HEK293T (cell line): Measurements from ENCODE around the gene TMEFF2.

ENCODE experiments used
- CTCF ChIA-PET: fragments of 350-600 bp; formaldehyde crosslinking; extraction: SDS; loops from one replicate; lab custom pipeline; 2021; ENCODE audit warnings: antibody characterized with exemption, inconsistent platforms; lab: Yijun Ruan, JAX
- POLR2A ChIA-PET: fragments of 350-600 bp; formaldehyde crosslinking; extraction: SDS; loops from one replicate; lab custom pipeline; 2020; ENCODE audit warnings: antibody characterized with exemption, inconsistent platforms; lab: Yijun Ruan, JAX
- DNase-seq: peaks from one replicate; pipeline ENCODE4 v3.0.0; 2012; ENCODE audit warnings: mixed read lengths; ENCODE audit errors: extremely low spot score
- ARNT ChIP-seq: fragments of 450-650 bp; IDR thresholded peaks from 2 replicates; pipeline ENCODE4 v1.6.1; 2017; ENCODE audit warnings: mild to moderate bottlenecking
- BHLHE40 ChIP-seq: fragments of 450-650 bp; IDR thresholded peaks from 2 replicates; pipeline ENCODE4 v1.6.1; 2016; ENCODE audit warnings: mild to moderate bottlenecking, moderate library complexity, borderline replicate concordance
- CTBP1 ChIP-seq: fragments of 450-650 bp; IDR thresholded peaks from 2 replicates; pipeline ENCODE4 v1.6.1; 2016; ENCODE audit warnings: borderline replicate concordance
- ELF4 ChIP-seq: fragments of 450-650 bp; IDR thresholded peaks from 2 replicates; pipeline ENCODE4 v1.6.1; 2017; ENCODE audit warnings: antibody characterized with exemption
- FOXA1 ChIP-seq: fragments of 450-650 bp; IDR thresholded peaks from 2 replicates; pipeline ENCODE4 v1.6.1; 2016; ENCODE audit warnings: mild to moderate bottlenecking
- FOXK2 ChIP-seq: fragments of 450-650 bp; IDR thresholded peaks from 2 replicates; pipeline ENCODE4 v1.6.1; 2016; ENCODE audit warnings: mild to moderate bottlenecking
- FOXM1 ChIP-seq: fragments of 450-650 bp; IDR thresholded peaks from 2 replicates; pipeline ENCODE4 v1.6.1; 2017; ENCODE audit warnings: mild to moderate bottlenecking, borderline replicate concordance
- HDGF ChIP-seq: fragments of 450-650 bp; IDR thresholded peaks from 2 replicates; pipeline ENCODE4 v1.6.1; 2017; ENCODE audit warnings: antibody characterized with exemption, borderline replicate concordance
- L3MBTL2 ChIP-seq: fragments of 450-650 bp; conservative IDR thresholded peaks from 2 replicates; pipeline ENCODE4 v1.6.1; 2016; ENCODE audit warnings: mild to moderate bottlenecking
- LEF1 ChIP-seq: fragments of 450-650 bp; IDR thresholded peaks from 2 replicates; pipeline ENCODE4 v1.6.1; 2017; ENCODE audit warnings: mild to moderate bottlenecking, borderline replicate concordance
- NFRKB ChIP-seq: fragments of 450-650 bp; IDR thresholded peaks from 2 replicates; pipeline ENCODE4 v1.6.1; 2016; ENCODE audit warnings: mild to moderate bottlenecking, moderate library complexity
- SP1 ChIP-seq: fragments of 450-650 bp; IDR thresholded peaks from 2 replicates; pipeline ENCODE4 v1.6.1; 2017
- SUZ12 ChIP-seq: fragments of 450-650 bp; IDR thresholded peaks from 2 replicates; pipeline ENCODE4 v1.6.1; 2016; ENCODE audit warnings: mild to moderate bottlenecking
- TARDBP ChIP-seq: fragments of 450-650 bp; IDR thresholded peaks from 2 replicates; pipeline ENCODE4 v1.6.1; 2016
- TF ChIP-seq, protein P1 (sequence below): fragments of 450-650 bp; IDR thresholded peaks from 2 replicates; pipeline ENCODE4 v1.6.1; 2016

The TMEFF2 gene

DNA sequence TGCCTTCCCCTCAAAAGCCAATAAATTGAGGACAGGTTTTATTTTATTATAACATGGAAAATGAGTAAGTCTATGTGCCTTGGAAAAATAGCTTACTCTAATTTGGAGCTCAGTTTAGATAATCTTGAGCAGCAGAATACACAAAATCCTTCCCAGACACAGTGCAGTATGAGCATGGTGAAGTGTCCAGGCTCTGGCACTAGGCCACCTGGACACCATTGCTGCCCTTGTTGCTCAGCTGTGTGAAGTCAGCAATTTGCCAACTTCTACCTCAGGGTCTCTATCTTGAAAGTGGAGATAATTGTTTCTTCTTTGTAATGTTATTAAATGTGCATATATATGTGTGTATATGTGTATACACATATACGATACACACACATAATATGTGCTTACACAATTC is 242.9 kb downstream of the TMEFF2 start:
- no peak for DNase-seq
- ChIA-PET CTCF (interaction anchor here (0.7 kb wide), 1 partner anchor 17 kb away, joined by 3 read pairs; no protein-coding TSS in a partner anchor), POLR2A (no interaction called here)
- TF ChIP-seq FOXK2, result no peak
- no peak for TF ChIP-seq NFRKB
- no peak for TF ChIP-seq LEF1
- no peak for TF ChIP-seq ARNT
- no peak for TF ChIP-seq SUZ12
- no peak for TF ChIP-seq SP1
- no peak for TF ChIP-seq BHLHE40
- no peak for TF ChIP-seq L3MBTL2
- TF ChIP-seq FOXA1, result no peak
- no peak for TF ChIP-seq CTBP1
- no peak for TF ChIP-seq ELF4

DNA sequence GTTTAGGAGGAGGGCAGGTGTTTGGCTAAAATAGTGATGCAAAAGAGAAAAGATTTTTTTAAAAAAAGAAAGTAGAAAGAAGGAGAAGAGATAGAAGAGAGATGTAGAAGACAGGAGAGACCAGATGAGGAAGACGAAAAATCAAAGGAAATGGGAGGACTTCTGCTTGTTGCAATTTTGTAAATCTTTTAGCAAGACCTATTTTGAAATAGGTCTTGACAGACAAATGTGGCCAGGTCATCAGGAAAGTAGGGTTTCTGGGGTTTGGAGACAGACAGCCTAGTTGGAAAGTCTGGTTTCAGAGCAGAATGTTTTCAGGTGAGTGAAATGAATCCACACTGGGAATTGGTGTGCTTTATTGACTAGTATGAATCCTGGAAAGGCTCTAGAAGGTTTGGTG is 243.4 kb downstream of the TMEFF2 start:
- no peak for TF ChIP-seq SP1
- DNase-seq, result no peak
- ChIA-PET CTCF (interaction anchor here (0.7 kb wide), 1 partner anchor 16 kb away, joined by 3 read pairs; no protein-coding TSS in a partner anchor), POLR2A (no interaction called here)

DNA sequence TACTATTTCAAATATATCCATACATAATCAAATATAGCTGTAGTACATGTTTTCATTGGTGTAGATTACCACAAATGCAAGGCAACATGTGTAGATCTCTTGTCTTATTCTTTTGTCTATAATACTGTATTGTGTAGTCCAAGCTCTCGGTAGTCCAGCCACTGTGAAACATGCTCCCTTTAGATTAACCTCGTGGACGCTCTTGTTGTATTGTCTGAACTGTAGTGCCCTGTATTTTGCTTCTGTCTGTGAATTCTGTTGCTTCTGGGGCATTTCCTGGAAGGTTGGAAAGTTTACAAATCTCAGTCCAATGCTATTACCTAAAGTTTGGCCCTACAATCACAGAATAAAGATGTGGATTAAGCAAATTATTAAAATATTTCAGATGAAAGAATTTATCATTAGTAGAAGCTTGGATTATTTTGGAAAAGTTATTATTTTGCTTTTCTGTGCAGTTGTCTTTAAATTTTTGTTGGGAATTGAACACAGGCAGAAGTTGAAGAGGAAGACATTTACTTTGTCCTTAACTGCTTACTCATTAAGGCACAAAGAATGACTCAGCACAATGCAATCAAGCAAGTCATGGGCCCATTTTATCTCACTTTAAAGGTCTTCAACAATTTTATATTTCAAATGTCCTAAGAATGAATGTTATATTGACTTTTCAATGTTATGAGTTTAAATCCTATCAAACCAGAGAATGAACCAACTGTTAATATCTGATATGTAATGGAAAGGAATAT is 244.4 kb downstream of the TMEFF2 start:
- CTCF ChIA-PET, result no interaction called here
- POLR2A ChIA-PET, result no interaction called here
- DNase-seq, result no peak
- TF ChIP-seq BHLHE40, result no peak
- no peak for TF ChIP-seq LEF1
- TF ChIP-seq, protein P1, sequence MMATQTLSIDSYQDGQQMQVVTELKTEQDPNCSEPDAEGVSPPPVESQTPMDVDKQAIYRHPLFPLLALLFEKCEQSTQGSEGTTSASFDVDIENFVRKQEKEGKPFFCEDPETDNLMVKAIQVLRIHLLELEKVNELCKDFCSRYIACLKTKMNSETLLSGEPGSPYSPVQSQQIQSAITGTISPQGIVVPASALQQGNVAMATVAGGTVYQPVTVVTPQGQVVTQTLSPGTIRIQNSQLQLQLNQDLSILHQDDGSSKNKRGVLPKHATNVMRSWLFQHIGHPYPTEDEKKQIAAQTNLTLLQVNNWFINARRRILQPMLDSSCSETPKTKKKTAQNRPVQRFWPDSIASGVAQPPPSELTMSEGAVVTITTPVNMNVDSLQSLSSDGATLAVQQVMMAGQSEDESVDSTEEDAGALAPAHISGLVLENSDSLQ, result no peak
- TF ChIP-seq CTBP1, result no peak
- no peak for TF ChIP-seq FOXA1
- TF ChIP-seq FOXM1, result no peak
- no peak for TF ChIP-seq SUZ12
- TF ChIP-seq FOXK2, result no peak
- no peak for TF ChIP-seq ARNT

DNA sequence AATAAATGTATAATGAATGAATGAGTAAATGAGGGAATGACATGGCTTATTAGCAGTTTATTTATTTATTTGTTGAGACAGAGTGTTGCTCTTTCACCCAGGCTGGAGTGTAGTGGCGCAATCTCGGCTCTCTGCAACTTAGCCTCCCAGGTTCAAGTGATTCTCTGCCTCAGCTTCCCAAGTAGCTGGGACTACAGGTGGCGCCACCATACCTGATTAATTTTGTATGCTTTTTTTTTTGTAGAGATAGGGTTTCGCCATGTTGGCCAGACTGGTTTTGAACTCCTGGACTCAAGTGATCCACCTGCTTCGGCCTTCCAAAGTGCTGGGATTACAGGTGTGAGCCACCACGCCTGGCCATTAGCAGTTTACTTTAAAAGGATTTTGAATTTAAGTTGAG is 247.5 kb downstream of the TMEFF2 start:
- POLR2A ChIA-PET, result no interaction called here
- TF ChIP-seq, protein P1, result no peak
- TF ChIP-seq FOXK2, result no peak
- no peak for TF ChIP-seq FOXA1
- no peak for TF ChIP-seq SUZ12
- TF ChIP-seq NFRKB, result no peak
- CTCF ChIA-PET, result no interaction called here

DNA sequence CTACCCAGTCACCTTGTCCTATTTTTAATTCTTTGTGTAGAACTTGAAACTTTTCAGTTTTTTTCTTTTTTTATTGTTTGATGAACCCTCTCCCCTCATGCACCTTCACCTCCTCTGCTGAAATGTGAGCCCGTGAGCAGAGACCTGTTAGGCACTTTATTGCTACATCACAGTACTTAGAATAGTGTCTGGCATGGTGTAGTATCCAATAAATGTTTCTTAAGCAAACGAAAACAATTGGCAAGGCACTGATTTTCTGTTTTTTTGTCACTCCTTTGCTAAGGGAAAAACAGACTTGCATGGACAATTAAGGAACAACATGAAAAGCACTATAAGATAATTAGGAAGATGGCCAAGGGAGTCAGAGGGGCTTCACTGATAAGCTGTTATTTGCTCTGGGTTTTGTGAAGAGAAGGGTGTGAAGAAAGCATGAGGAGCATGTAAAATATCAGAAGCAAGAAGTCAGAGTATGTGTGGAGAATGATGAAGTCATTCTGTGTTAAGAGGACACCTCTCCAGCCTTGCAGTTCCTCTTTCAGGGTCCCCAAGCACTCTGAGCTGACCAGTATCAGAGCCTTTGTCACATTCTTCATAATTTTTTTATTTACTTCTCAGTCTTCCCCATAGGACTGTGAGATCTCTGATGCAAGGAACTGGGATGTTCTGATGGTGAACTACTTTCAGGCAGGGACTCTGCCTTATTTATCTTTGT is 248.1 kb downstream of the TMEFF2 start:
- POLR2A ChIA-PET, result no interaction called here
- DNase-seq, result no peak
- TF ChIP-seq LEF1, result no peak
- CTCF ChIA-PET, result interaction anchor here (0.5 to 1.0 kb wide), 2 partner anchors 8 to 188 kb away, joined by 3 read pairs; no protein-coding TSS in a partner anchor

More for the DNA sequence above, 247.5 kb downstream of the TMEFF2 start:
- no peak for DNase-seq

DNA sequence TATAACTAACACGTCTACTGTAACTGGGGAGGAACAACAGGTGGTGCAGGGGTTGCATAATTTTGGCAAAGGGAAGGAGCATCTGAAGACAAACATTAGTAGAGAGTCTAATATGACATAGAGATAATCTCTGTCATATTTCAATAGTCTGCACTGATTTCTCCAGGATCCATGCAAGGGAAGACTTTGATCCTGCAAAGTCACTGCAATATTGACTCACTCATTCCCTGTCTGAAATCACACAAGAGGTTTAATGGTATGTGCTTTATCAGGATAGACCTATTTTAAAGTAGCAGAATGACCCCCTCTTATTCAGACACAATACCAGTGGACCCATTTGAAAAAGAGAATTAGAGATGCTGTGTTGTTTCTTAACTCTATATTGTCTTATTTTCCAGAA is 249.1 kb downstream of the TMEFF2 start:
- POLR2A ChIA-PET, result no interaction called here

DNA sequence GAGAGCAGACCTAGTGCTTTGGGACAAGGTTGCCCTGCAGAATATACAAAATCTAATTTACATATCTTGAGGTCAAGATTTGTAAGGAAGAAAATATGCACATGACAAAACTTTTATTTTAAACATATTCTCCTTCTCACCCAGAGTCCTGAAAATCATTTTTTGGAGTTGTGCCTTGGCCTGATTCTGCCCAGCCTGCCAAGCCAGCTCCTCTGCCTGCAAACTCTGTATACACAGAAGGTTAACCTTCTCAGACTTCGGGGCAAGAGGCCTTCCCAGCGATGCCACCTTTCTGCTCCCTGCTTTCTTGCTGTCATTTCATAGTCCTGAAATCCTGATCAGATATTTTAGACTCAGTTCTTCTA is 252.0 kb downstream of the TMEFF2 start:
- DNase-seq, result no peak
- CTCF ChIA-PET, result no interaction called here
- POLR2A ChIA-PET, result no interaction called here
- TF ChIP-seq TARDBP (no peak), SUZ12 (no peak)

More for the DNA sequence above, 249.1 kb downstream of the TMEFF2 start:
- DNase-seq, result no peak
- no peak for TF ChIP-seq ARNT
- TF ChIP-seq HDGF, result no peak
- TF ChIP-seq NFRKB, result no peak
- TF ChIP-seq, protein P1, result no peak
- no peak for TF ChIP-seq ELF4
- no peak for TF ChIP-seq SP1
- TF ChIP-seq BHLHE40, result no peak
- no peak for TF ChIP-seq FOXM1
- CTCF ChIA-PET, result interaction anchor here (0.7 to 1.0 kb wide), 2 partner anchors 9 to 491 kb away, joined by 3 read pairs; no protein-coding TSS in a partner anchor
